MM.1S (cell line): Measurements from ENCODE around the gene ID3.

Experiments
- EZH2phosphoT487 ChIP-seq: fragments of 300-600 bp; sonication (generic); IDR thresholded peaks from 2 replicates; pipeline ENCODE4 v1.6.1; 2018; ENCODE audit warnings: antibody characterized with exemption, low read length
- TF ChIP-seq, protein P1 (sequence below): fragments of 300-600 bp; sonication (generic); IDR thresholded peaks from 2 replicates; pipeline ENCODE4 v1.5.1; 2016; ENCODE audit warnings: antibody characterized with exemption, low read length, mixed read lengths

DNA sequence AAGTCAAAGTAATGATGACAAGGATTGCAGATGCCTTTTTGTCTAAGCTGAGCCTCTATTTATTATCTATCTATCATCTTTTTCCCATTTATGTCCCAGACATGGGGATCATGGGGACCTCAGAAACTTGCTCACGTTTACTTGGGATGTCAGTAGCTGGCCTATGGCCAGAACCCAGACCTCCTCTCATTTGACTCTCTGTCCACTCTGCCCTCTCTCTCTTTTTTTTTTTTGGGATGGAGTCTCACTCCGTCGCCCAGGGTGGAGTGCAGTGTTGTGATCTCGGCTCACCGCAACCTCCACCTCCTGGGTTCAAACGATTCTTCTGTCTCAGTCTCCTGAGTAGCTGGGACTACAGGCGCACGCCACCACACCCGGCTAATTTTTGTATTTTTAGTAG, 3.7 kb upstream of the ID3 start:
- TF ChIP-seq, protein P1, sequence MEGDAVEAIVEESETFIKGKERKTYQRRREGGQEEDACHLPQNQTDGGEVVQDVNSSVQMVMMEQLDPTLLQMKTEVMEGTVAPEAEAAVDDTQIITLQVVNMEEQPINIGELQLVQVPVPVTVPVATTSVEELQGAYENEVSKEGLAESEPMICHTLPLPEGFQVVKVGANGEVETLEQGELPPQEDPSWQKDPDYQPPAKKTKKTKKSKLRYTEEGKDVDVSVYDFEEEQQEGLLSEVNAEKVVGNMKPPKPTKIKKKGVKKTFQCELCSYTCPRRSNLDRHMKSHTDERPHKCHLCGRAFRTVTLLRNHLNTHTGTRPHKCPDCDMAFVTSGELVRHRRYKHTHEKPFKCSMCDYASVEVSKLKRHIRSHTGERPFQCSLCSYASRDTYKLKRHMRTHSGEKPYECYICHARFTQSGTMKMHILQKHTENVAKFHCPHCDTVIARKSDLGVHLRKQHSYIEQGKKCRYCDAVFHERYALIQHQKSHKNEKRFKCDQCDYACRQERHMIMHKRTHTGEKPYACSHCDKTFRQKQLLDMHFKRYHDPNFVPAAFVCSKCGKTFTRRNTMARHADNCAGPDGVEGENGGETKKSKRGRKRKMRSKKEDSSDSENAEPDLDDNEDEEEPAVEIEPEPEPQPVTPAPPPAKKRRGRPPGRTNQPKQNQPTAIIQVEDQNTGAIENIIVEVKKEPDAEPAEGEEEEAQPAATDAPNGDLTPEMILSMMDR = no peak
- no peak for TF ChIP-seq EZH2phosphoT487
